ENCODE results near the gene SLC35E2B. TPM values are rescaled to one million over a fixed set of nuclear protein-coding genes. Genes with fewer than 3 reads are reported as not detected.

The SLC35E2B gene
- total and polyA plus RNA-seq, 2 of the 13 experiments (the other 11 are each of a cell fraction or from before 2014, with no cell fraction given): 14.1 to 19.7 TPM

DNA sequence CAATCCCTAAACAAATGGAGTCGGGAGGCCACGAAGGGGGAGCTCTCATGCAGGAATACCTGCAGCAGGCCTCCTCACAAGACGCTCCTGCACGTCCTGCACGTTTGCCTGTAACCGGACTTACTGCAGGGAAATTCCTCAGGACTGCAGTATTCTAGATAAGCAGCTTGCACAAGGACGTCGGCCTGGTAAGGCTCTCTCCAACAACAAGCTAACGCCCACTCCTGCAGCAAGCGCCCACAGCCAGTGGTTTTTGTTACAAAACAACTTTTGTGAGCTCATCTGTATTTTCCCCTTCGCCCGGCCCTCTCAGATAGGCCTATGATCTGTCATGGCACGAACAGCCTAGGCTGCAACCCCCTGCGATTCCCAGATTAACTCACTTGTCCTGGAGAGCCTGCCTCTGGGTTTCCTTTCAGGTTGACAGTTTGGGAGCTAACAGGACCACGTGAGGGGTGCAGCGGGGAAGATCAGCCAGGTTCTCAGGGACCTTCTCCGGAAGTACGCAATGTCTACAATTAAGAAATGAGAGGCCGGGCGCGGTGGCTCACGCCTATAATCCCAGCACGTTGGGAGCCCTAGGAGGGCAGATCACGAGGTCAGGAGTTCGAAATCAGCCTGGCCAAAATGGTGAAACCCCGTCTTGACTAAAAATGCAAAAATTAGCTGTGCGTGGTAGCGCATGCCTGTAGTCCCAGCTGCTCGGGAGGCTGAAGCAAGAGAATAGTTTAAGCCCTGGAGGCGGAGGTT lies 78.2 kb downstream of the SLC35E2B start (continued):
- no peak for TF ChIP-seq REXO4 (CRISPR knock-in tag; IDR thresholded peaks at IDR 0.05; ENCODE audit: borderline replicate concordance)
- TF ChIP-seq POLR2A (IDR thresholded peaks at IDR 0.05; ENCODE audit: insufficient read depth in 1 of 2, low read depth in 2 of 2, low read length in 2 of 2): no peak
- TF ChIP-seq ZSCAN30 (CRISPR knock-in tag; IDR thresholded peaks at IDR 0.05): no peak
- TF ChIP-seq ZNF660 (CRISPR knock-in tag; IDR thresholded peaks at IDR 0.05; ENCODE audit: borderline replicate concordance, low read depth): no peak
- TF ChIP-seq ZNF362 (CRISPR knock-in tag; IDR thresholded peaks at IDR 0.05; ENCODE audit: borderline replicate concordance): 0 out of 2 replicates have a peak, but pooled peaks have one; percentile 19
- peak; percentile 54; the same call in 1 of the 2 replicates for TF ChIP-seq SPEN (CRISPR knock-in tag; IDR thresholded peaks at IDR 0.05; ENCODE audit: low read depth)
- no peak for TF ChIP-seq SMARCC2 (IDR thresholded peaks at IDR 0.05)
- no peak for TF ChIP-seq ZNF20 (CRISPR knock-in tag; IDR thresholded peaks at IDR 0.05)
- no peak for TF ChIP-seq ZNF816 (CRISPR knock-in tag; IDR thresholded peaks at IDR 0.05; ENCODE audit: borderline replicate concordance)
- no peak for TF ChIP-seq NR2F2 (IDR thresholded peaks at IDR 0.05; ENCODE audit: borderline replicate concordance, low read depth)
- TF ChIP-seq KLF12 (CRISPR knock-in tag; IDR thresholded peaks at IDR 0.05; ENCODE audit: borderline replicate concordance): peak; percentile 40; the same call in 1 of the 2 replicates
- TF ChIP-seq NFKBIZ (CRISPR knock-in tag; IDR thresholded peaks at IDR 0.05): no peak
- TF ChIP-seq POLR2G (IDR thresholded peaks at IDR 0.05; ENCODE audit: low read depth, low read length): 0 out of 2 replicates have a peak, but pooled peaks have one; percentile 6
- no peak for TF ChIP-seq ATRX (CRISPR knock-in tag; IDR thresholded peaks at IDR 0.05; ENCODE audit: borderline replicate concordance)
- no peak for TF ChIP-seq TFE3 (CRISPR knock-in tag; IDR thresholded peaks at IDR 0.05)
- TF ChIP-seq ZNF646 (CRISPR knock-in tag; IDR thresholded peaks at IDR 0.05): no peak
- 0 out of 2 replicates have a peak, but pooled peaks have one; percentile 9 for TF ChIP-seq NRL (CRISPR knock-in tag; IDR thresholded peaks at IDR 0.05; ENCODE audit: borderline replicate concordance)
- no peak for TF ChIP-seq FOXJ3 (CRISPR knock-in tag; IDR thresholded peaks at IDR 0.05; ENCODE audit: borderline replicate concordance)
- TF ChIP-seq TGIF2 (CRISPR knock-in tag; IDR thresholded peaks at IDR 0.05): peak; percentile 69; the same call in 1 of the 2 replicates
- no peak for TF ChIP-seq CREB1 (IDR thresholded peaks at IDR 0.05)
- peak; percentile 65 for TF ChIP-seq CREB1 (CRISPR knock-in tag; IDR thresholded peaks at IDR 0.05)
- TF ChIP-seq ZNF615 (CRISPR knock-in tag; IDR thresholded peaks at IDR 0.05; ENCODE audit: borderline replicate concordance): no peak

Data from HepG2 (cell line).